GM12864 (cell line): ENCODE results near the gene CCL20.

Source experiments
- DNase-seq: peaks from one replicate; pipeline ENCODE4 v3.0.0-alpha.2; 2011; ENCODE audit warnings: low read depth
- H3K4me3 ChIP-seq: 2 replicates; pipeline ENCODE4 v1.5.1; 2011; ENCODE audit warnings: mild to moderate bottlenecking, low read depth, low read length, control low read depth
- CTCF ChIP-seq: IDR thresholded peaks from 2 replicates; pipeline ENCODE4 v1.5.1; 2011; ENCODE audit warnings: low read depth, mild to moderate bottlenecking, moderate library complexity, low read length, control low read depth, inconsistent platforms; ENCODE audit errors: missing control alignments

The CCL20 gene

GRCh38 chr2:227774011-227774624 lies 39.5 kb upstream of the CCL20 start:
- DNase-seq = no peak
- no peak overlapping the region for H3K4me3 ChIP-seq
- TF ChIP-seq CTCF = peak; percentile 41

GRCh38 chr2:227774895-227775842 lies 38.5 kb upstream of the CCL20 start:
- no peak for TF ChIP-seq CTCF
- no peak for DNase-seq
- H3K4me3 ChIP-seq = no peak overlapping the region

- no peak overlapping the region for H3K4me3 ChIP-seq
- no peak for DNase-seq
- TF ChIP-seq CTCF = no peak
Measured at GRCh38 chr2:227780981-227781615, 32.5 kb upstream of the CCL20 start.

GRCh38 chr2:227781841-227782240 lies 31.8 kb upstream of the CCL20 start:
- H3K4me3 ChIP-seq = no peak overlapping the region
- no peak for TF ChIP-seq CTCF
- DNase-seq = no peak

GRCh38 chr2:227782804-227783203 lies 30.8 kb upstream of the CCL20 start:
- no peak for DNase-seq
- no peak for TF ChIP-seq CTCF
- H3K4me3 ChIP-seq = no peak overlapping the region

- DNase-seq = peak; percentile 79
- H3K4me3 ChIP-seq = peak overlapping the region; percentile 34
- no peak for TF ChIP-seq CTCF
Measured at GRCh38 chr2:227783404-227784138, 30.1 kb upstream of the CCL20 start.
